Activated CD4-positive, alpha-beta T cell treated with anti-CD3 and anti-CD28 coated beads, Interleukin-2, amount 50 U/mL, for 16 hours (primary cell): Measurements from ENCODE around the gene TOMM22.

ENCODE experiments used
- DNase-seq: peaks from one replicate; pipeline ENCODE4 v3.0.0-alpha.2; 2020

The TOMM22 gene

DNA sequence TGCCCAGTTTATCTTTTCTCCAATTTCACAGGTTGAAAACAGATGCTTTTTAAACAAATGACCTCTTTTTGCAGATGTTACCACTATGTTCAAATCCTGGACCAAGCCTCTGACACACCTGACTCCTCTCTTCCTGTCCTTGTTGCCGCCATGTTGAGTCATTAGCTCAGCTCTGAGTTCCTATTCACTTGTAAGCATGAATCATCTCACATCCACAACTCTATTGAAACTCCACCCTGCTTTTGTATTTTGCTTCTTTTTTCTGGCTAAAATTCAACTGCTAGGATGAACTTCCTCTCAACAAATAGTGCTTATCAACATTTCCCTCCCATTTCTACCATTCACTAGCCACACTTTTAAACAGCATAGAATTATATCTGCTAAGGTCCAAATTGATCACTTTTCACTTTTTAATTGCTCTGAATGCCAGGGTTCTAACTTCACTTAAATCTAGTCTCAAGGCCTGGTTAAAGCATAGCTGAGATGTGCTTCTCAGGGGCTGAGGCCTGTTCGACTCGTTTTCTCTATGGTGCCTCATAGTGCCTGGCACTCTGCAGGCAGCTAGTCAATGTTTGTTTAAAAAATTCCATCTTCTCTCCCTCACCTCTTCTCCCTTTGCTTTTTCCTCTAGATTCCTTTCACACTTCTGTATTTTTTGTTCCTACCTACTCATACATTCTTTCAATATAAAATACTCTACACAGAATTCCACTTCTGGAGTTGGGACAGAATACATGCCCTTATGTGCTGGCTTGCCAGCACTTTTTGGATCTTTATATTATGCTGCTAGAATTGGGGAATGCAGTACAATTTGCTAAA is 15.1 kb downstream of the TOMM22 start:
- peak; percentile 76 for DNase-seq

- DNase-seq = no peak
Observed at GRCh38 chr22:38697425-38698089, 15.8 kb downstream of the TOMM22 start.

GRCh38 chr22:38698407-38699094 is 16.8 kb downstream of the TOMM22 start:
- no peak for DNase-seq

- DNase-seq = no peak
Observed at GRCh38 chr22:38699143-38699542, 17.4 kb downstream of the TOMM22 start.

- DNase-seq = no peak
Observed at GRCh38 chr22:38699784-38700183, 18.0 kb downstream of the TOMM22 start.

- no peak for DNase-seq
Observed at GRCh38 chr22:38700270-38700788, 18.6 kb downstream of the TOMM22 start.

- DNase-seq = peak; percentile 96
Observed at GRCh38 chr22:38700789-38701628, 19.3 kb downstream of the TOMM22 start, which contains the start of gene JOSD1. Gene JOSD1 (minus strand): TSS chr22:38700943. CDS start chr22:38699987, 956 bp downstream.

DNA sequence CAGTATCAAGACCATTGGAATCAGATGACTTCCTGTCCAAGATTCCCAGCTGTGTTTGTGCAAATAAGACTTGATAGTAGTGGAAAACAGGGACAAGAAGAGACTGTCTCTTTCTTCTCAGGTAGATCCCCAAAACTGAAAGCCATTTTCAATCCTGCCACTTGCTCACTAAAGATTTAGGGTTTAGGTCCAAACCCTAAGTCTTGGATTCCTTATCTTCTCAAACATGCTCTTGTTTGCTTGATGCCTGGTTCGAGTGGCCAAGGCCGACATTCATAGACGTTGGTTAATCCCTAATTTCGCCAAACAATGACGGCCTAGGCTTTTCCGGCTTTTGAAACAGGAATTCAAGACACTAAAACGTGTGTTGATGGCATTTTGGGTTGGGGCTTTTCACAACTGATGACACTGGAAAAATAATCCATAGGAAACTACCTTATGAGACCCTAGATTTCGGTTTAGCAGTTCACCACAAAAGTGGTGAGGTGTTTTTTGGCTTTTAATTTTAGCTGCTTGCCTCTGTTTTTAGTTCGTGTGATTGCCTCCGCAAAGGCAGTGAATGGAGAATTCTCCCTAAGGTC is 23.0 kb downstream of the TOMM22 start:
- no peak for DNase-seq

- peak; percentile 100 for DNase-seq
Observed at GRCh38 chr22:38705235-38706100, 23.7 kb downstream of the TOMM22 start, which contains the start of gene GTPBP1. Gene GTPBP1 (plus strand): TSS chr22:38705944. CDS start chr22:38705956, 12 bp downstream.

- DNase-seq = peak; percentile 33
Observed at GRCh38 chr22:38706101-38706900, 24.5 kb downstream of the TOMM22 start.

- no peak for DNase-seq
Observed at GRCh38 chr22:38706901-38707195, 25.1 kb downstream of the TOMM22 start.

- peak; percentile 49 for DNase-seq
Observed at GRCh38 chr22:38707346-38707745, 25.6 kb downstream of the TOMM22 start.

DNA sequence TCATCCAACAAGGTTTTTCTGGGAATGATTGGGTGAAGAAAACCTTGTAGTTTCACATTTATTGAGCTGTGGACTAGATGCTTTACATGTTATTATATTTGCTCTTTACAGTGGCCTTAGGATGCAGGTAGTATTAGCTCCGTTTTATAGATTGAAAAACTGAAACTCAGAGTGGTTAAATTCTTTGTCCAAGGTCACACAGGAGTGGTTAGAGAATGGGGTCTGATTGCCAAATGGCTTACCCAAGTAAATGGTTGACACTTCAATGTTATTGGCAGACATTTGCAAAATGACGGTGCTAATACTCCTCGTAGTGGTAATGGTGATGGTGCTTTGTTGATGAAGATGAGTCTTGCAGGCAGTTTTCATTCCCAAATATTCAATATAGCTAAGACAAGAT is 26.2 kb downstream of the TOMM22 start:
- no peak for DNase-seq

- no peak for DNase-seq
Observed at GRCh38 chr22:38709306-38709705, 27.5 kb downstream of the TOMM22 start.

- no peak for DNase-seq
Observed at GRCh38 chr22:38710351-38710750, 28.6 kb downstream of the TOMM22 start.

DNA sequence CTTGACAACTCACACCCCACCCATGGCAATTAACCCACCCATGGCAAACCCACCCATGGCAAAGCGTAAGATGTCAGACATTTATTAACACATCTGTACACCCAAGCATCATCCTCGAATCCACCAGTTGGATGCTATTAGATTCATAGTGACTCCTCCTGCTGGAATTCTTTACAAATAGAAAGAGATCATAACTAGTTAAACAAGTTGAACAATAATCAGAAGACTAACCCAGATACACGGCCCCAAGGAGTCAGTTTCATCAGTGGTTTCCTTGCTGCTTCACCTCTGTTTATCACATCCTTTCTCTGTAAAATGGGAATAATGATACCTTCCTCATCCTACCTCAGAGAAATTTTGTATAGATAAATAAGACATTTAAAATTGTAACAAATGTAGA is 29.1 kb downstream of the TOMM22 start:
- DNase-seq = no peak

DNA sequence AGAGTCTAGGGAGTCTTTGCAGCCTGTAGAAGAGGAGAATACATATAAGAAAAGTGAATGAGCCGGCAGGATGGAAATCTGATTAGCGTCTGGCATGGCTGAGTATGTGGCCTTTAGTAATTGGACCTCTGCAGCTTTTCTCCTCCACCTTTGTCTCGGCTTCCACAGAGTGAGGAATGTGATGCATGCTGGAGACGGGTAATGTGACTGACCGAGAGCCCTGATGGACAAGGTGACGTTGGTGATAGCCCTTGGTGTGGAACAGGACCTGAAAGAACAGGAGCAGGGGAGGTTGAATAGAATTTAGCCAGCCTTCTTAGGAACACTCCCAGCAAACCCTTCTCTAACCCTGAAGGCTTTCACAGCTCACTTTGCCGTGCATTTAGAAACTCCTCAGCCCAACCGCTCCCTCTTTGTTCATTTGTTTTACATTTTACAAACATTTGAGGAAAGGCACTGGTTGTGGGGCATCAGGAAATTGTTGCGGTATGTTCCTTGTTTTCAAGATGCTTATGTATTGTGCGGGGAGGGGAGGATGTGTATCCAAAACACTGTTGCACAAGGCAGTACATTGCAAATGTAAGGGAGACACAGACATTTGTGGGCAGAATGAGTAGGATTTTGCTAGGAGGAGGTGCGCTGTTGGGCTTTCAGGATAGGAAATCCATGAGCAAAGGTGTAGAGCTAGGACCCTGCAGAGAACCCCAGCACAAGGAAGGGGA is 30.9 kb downstream of the TOMM22 start:
- DNase-seq = no peak

GRCh38 chr22:38713921-38714320 is 32.2 kb downstream of the TOMM22 start:
- DNase-seq = no peak

GRCh38 chr22:38715176-38715764 is 33.5 kb downstream of the TOMM22 start:
- DNase-seq = no peak
